HG02970 (cell line): ENCODE measurements around the gene RASL12.
"Not testable (repeated sequence)": the region's sequence is repeated elsewhere in the genome, so short reads cannot be mapped to it uniquely, and the experiment has no call there.

Experiments used
- ATAC-seq: cut with Tn5 transposase; IDR thresholded peaks from one replicate; pipeline ENCODE4 v1.9.1; 2021; ENCODE audit warnings: mild to moderate bottlenecking, moderate library complexity, moderate number of reproducible peaks; ENCODE audit not compliant: unreplicated experiment, low FRiP score

Gene RASL12

GRCh38 chr15:65076486-65077290 is 8.9 kb upstream of the RASL12 start, which contains the start of gene KBTBD13:
Gene KBTBD13, plus strand, starts transcription at chr15:65076746. Its CDS starts 70 bp downstream, at chr15:65076816.
- ATAC-seq, result no peak

- not testable (repeated sequence) for ATAC-seq
Measured at GRCh38 chr15:65075607-65076395, 8.0 kb upstream of the RASL12 start.

DNA sequence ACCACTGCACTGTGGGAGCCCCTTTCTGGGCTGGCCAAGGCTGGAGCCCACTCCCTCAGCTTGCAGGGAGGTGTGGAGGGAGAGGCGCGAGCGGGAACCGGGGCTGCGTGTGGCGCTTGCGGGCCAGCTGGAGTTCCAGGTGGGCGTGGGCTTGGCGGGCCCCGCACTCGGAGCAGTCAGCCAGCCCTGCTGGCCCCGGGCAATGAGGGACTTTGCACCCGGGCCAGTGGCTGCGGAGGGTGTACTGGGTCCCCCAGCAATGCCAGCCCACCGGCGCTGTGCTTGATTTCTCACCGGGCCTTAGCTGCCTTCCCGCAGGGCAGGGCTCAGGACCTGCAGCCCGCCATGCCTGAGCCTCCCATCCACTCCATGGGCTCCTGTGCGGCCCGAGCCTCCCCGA is 7.2 kb upstream of the RASL12 start:
- not testable (repeated sequence) for ATAC-seq

DNA sequence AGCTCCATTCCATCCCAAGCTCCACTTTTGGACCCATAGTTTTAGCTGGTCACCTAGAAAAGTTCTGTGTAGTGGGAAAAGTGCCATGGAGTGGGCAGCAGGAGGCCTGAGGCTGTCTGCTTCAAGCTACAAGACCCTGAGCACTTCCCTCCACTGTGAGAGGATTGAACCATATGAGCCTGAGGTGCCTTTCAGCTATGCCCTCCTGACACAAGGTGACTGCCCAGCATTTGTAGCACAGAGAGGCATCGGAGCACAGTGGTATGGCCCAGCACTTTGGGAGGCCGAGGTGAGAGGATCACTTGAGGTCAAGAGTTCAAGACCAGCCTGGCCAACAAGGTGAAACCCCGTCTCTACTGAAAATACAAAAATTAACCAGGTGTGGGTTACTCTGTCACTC is 4.8 kb upstream of the RASL12 start:
- no peak for ATAC-seq

DNA sequence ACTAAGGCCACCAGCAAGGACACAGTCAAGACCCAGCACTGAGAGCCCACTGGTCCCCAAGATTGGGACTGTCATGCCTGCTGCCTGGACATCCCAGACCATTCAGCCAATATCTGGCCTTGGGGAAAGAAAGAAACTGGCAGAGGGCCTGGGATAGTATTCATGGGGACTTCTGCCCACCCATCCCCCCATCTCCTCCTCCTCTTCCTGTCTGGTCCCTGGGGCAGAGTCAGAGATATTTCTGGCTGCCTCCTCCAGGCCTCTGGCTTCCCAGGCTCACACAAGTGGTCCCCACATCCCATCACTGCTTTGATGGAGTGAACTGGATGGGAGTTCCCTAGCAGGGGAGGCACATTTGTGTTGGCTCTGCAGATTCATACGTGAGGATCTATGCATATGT is 4.2 kb upstream of the RASL12 start:
- ATAC-seq, result no peak

DNA sequence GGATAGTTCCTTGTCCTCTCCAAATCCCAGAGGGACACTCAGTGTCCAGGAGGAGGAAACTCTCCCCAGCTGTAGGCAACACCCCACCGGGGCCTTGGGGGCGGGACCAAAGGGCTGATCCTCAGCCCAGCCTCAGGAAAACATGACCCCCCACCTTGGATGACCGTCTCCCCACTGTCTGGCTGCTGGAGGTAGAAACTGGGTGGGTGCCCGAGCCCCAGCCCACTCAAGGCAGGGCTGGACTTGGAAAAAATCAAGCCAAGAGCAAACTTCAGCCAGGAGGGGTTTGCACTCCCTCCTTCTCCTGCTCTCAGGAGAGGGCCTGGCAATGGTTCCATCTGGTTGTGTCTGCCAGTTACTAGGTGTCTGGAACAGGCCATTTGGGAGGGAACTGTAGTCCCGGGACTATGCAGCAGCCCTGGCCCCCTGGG is 3.6 kb upstream of the RASL12 start:
- no peak for ATAC-seq

DNA sequence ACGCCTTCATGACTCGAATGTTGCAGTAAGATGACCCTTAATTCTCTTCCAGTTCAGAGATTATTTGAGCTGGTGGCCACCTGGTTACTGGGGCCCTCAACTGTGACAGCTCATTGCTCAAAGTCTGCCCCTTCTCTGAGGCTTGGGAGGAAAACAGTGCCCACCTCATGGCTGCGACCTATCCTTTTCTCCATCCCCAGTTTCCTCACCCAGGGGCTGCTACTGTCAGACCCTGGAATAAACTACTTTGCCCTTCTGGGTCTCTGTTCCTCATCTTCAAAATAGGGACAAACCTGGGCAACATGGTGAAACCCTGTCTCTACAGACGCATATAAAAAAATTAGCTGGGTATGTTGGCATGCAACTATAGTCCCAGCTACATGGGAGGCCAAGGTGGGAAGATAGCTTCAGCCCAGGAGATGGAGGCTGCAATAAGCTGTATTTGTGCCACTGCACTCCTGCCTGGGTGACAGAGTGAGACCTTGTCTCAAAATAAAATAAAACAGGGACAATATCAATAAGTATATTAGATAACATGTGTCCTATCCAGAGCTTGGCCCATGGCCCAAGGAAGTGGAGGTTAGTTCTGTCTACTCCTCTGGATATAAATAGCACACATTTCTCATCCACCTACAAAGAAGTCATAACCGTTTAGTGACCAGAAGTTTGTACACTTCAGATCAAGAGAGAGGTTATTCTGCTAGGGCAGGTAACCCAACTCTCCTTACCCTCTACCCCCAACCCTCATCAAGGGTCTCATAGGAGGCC is 2.2 kb upstream of the RASL12 start:
- no peak for ATAC-seq

DNA sequence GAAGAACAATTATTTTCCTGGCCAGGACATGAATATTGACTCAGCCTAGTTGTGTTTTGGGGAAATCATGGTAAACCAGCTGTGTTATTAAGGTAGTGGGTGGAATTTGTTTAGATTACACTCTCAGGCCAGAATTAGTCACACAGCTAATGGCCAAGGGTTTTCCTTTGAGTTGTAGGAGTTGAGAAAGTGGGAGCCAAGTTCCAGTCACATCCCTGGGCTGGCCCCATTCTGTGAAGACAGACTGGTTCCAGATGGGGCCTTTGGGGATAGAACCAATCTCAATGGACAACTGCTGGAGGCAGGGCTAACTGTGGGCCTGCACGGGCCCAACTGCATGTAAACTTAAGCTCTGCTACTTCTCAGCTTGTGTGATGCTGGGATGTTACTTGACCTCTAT is 1.4 kb upstream of the RASL12 start:
- no peak for ATAC-seq

DNA sequence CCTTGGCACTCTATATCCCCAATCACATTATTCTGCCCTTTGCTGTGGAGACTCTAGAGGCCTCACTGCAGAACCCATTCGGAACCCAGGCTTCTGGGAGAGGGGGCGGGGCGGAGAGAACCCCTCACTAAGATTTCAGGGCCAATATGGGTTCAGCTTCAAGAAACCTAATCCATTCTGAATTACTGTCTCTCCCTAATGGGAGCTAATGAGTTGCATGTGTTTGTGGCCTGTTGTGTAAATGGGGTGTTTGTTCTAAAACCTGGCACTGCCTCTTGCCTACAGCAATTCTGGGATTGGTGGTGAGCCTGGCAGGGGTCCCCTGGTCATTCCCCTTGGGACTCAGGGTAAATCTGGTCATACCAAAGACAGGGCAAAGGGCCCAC is 605 bp upstream of the RASL12 start:
- ATAC-seq, result no peak

- ATAC-seq, result no peak
Measured at GRCh38 chr15:65067317-65067644, 510 bp downstream of the RASL12 start.

DNA sequence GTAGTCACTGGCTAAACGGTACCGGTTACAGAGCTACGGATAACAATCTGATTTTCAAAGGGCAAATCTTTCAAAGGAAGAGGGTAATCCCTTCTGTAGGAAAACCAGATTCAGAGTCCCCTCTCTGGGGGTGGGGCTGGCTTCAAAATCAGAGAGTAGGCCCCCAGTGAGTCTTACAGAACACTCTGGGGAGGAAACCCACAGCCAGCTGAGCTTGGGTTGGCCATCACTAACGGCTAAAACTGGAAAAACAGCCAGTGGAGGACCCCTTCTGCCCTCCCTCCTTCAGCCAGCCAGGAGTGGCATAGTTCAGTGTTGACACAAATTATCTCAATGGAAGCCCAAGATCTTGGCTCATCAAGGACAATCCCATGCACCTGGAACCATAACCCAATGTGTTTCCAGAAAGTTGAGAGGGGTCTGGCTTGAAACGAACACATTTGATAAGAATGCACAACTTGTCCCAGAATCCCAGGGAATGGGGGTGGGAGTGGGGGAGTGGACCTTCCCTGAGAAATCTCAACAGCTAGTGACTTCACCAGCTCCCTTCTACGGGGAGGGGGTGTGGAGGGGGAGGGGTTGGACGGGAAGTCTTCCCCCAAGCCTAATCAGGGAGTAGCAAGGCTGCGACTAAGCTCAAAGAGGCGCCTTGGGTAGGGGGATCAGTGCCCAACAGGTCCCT is 1.0 kb downstream of the RASL12 start:
- ATAC-seq, result no peak

DNA sequence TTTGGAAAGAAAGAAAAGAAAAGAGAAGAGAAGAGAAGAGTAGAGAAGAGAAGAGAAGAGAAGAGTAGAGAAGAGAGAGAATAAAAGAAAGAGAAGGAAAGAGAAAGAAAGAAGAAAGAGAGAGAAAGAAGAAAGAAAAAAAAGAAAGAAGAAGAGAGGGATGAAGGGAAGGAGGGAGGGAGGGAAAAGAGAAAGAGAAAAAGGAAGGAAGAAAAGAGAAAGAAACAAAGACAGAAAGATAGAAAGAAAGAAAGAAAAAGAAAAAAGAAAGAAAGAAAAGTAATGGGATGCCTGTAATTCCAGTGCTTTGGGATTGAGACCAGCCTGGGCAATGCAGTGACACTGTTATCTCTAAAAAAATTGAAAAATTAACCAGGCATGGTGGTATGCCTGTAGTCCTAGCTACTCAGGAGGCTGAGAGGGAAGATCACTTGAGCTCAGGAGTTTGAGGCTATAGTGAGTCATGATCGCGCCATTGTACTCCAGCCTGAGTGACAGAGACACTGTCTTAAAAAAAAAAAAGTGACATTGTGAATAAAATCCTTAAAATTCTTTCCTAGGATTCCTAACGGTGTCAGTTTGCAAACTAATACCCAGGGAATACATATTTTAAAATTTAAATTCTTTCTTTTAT is 1.7 kb downstream of the RASL12 start:
- ATAC-seq, result no peak

- ATAC-seq, result no peak
Measured at GRCh38 chr15:65062726-65063125, 5.1 kb downstream of the RASL12 start.

DNA sequence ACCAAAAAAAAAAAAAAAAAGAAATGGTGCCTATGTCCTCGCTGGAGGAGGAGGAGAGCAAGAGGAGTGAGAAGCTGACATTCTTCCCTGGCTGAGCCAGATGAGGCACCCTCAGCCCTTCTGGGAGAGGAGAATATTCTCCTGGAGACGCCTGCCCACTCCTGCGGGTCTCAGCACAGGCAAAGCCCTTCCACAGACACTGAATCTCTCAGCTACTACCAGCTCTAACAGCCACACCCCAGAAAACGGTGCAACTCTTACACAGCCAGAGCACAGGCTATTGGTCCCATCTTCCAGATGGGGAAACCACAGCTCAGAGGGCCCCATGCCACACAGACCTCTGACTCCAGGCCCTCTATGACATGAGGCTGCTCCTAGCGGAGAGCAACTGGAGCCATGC is 5.7 kb downstream of the RASL12 start:
- no peak for ATAC-seq

GRCh38 chr15:65060641-65061397 is 7.0 kb downstream of the RASL12 start:
- no peak for ATAC-seq

- ATAC-seq, result no peak
Measured at GRCh38 chr15:65059931-65060596, 7.7 kb downstream of the RASL12 start.

GRCh38 chr15:65059369-65059750 is 8.4 kb downstream of the RASL12 start:
- ATAC-seq, result no peak

- no peak for ATAC-seq
Measured at GRCh38 chr15:65058394-65059368, 9.1 kb downstream of the RASL12 start.
